Non-pigmented ciliary epithelial cell (primary cell): ENCODE measurements around the gene IL1RL2.

Experiments used
- DNase-seq: peaks from one replicate; pipeline ENCODE4 v3.0.0-alpha.2; 2010; ENCODE audit warnings: low read depth

Gene IL1RL2

DNA sequence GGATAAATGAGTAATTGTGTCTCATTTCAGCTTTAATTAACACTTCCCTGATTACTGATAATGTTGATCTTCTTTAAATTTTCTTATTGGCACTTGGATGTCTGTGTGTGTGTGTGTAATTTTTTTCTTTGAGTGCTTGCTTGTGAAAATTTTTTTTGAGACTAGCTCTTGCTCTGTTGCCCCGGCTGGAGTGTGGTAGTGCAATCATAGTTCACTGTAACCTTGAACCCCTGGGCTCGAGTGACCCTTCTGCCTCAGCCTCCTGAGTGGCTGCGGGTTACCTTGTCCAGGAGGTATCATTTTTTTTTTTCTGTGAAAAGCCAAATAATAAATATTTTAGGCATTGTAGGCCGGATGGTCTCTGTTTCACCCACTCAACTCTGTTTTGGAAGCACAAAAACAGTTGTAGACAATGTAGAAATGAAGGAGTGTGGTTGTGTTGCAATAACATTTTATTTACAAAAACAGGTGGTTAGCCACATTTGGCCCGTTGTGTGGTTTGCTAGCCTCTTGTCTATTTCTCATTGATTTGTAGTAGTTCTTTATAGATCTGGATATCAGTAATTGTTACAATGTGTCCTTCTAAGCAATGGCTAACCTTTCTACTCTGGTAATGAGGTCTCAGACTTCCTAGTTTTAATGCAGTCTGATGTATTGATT is 7.9 kb downstream of the IL1RL2 start:
- DNase-seq = no peak

DNA sequence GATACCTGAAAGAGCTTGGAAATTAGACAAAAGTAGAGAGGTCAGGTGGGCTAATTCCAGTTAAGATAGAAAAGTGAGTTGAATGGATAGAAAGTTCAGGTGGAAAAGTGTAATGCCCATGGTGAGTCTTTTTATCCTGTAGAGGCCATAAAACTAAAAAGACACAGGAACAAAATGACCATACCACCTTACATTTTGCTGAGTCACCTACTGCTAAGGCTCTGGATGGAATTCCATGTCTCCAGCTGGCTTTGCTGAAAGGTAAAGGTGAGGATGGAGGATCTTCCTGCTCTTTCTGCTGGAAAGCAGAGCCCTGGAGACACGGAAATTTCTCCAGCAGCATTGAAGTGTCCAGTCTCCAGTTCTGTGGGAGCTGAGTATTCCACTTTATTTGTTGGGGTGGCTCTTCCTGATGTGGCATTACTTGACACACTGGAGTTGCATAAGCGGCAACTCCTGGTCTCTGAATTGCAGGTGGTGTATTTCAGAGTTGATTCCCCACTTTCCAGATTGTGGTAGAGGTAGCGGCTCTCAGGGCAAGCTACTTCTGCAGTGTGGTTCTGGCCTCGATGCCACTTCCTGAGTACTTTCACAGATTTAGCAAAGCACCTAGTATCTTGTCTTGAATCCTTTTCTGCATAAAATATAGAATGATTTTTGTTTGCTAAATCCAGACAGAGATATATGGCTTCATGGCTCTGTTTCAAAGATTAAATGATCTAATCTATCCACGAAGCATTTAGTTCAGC is 10.7 kb downstream of the IL1RL2 start:
- DNase-seq = no peak

DNA sequence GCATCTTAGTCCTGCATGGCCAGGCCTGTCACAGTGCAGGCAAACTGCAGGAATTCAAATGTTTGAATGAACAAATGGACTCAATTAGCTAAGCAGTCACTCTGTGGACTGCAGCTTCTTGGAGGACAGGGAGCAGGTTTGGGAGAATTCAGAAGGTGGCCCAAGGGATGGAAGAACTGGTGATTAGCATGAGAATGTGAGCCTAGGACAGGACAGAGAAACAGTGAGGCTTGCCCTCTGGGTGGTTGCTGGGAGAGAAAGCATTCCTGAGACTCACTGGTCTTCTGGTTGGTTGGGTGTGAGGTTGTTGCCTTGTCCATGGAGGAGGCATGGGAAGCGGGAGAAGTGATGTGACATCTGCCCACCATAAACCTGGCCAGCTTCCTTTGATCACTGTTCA is 13.7 kb downstream of the IL1RL2 start:
- no peak for DNase-seq

DNA sequence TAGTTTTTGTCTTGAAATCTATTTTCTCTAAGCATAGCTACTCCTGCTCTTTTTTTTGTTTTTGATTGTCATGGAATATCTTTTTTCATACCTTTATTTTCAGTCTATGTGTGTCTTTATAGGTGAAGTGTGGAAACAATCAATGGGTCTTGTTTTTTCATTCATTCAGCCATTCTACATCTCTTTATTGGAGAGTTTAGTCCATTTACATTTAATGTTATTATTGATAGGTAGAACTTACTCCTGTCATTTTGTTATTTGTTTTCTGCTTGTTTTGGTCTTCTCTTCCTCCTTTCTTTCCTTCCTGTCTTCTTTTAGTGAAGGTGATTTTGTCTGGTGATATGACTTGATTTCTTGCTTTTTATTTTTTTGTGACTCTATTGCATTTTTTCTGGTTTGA is 17.8 kb downstream of the IL1RL2 start:
- no peak for DNase-seq

DNA sequence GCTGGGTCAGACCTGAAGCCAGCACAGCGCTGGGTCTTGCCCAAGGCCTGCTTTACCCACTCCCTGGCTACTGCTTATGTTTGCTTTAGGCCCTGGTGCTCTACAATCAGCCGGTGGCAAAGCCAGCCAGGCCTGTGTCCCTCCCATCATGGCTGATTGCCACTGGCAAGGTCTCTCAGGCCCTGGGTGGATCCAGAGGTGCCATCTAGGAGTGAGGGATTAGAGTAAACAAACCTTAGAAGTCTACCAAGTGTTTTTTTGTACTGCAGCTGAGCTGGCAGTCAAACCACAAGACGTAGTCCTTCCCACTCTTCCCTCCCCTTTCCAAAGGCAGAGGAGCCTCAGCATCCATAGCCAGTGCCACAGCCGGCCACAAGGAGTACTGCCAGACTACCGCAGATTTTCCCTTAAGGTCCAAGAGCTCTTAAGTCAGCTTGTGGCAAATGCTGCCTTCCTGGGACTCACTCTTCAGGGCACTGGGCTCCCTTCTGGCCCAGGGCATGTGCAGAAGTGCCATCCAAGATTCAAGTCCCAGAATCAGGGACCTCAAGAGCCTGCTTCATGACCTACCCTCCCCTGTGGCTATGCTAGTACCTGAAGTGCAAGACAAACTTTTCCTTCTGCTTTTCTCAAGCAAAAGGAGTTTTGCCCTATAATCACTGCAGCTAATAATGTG is 20.0 kb downstream of the IL1RL2 start:
- no peak for DNase-seq

DNA sequence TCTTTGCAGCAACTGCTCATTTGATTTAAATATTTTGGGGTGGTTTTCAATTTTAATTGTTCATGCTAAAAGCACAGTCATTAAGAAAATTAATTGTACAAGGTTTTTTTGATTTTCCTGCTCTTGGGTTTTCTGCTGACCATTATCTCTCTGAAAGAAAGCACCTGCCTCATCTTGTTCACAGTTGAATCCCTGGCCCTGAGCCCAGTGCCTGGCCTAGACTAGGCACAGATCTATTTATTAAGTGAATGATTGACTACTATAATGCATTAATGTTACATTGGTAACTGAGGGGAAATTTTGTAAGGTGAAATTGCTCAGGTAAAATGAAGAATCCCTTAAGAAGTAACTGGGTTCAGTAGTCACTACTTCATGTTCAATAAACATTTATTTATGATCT is 22.0 kb downstream of the IL1RL2 start:
- DNase-seq = no peak

DNA sequence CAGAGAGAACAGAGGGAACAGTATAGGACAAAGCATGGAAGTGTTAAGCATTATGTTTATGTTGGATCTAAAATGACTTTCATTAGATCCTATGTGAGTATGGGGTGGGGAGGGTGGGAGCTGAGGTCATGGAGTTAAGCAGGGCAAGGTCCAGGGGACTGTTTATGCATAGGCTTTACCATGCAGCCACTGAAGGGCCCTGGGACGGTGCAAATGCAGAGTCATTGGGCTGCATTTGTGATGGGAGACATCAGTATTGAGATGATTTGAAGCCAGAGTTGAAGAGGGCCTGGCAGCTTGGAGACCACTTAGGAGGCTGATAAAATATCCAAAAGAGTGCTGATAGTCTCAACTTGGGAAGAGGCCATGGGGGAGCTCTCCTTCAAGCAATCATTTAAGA is 22.7 kb downstream of the IL1RL2 start:
- no peak for DNase-seq

DNA sequence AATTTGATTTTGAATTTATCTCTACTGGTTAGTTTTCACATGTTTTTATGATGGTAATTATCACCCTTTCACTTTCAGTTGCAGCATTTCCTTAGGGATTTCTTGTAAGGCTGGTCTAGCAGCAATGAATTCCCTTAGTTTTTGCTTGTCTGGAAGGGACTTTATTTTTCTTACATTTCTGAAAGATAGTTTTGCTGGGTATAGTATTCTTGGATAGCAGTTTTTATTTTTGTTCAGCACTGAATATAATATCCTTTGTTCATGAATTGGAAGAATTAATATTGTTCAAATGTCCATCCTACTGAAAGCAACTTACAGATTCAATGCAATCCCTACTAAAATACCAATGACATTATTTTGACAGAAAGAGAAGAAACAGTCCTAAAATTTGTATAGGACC is 30.2 kb downstream of the IL1RL2 start:
- no peak for DNase-seq

DNA sequence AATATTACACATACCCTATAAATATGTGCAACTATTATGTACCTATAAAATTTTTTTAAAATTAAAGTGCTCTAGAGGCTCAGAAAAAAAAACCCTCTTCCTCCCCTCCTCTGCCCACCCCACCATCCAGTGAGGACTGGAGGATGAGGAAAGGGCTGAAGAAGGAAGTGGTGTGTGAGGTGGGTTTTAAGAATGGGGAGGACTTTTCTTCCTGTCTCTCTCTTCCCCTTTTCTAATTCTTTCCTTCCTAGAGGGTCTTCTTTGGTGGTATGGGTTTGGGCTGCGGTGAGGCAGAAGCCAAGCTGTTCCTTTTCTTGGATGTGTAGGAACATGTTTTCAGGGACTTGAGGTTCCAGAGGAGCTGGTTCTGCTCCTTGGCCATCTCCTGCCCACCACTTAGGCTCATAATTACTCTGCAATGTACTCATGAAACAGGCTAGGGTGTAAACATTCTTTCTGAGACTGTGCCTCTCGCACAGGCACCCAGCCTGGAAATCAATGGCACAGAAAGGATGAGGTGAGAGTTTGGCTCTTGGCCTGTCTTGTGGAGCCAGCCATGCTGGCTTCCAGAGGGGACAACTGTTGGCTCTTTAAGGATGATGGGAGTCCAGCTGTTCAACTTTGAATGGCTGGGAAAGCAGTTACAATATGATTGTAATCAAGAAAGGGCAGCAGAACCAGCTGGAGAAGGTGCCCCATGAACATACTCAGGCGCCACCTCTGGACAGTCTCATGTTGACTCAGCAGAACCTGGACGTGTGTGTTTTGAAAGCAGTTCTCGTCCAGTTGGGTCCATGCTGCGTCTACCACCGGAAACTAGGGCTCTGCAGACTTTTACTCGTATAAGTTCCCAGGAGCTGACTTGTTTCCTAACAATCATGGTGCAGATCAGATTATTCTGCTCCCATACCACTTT is 38.3 kb downstream of the IL1RL2 start:
- DNase-seq = no peak

DNA sequence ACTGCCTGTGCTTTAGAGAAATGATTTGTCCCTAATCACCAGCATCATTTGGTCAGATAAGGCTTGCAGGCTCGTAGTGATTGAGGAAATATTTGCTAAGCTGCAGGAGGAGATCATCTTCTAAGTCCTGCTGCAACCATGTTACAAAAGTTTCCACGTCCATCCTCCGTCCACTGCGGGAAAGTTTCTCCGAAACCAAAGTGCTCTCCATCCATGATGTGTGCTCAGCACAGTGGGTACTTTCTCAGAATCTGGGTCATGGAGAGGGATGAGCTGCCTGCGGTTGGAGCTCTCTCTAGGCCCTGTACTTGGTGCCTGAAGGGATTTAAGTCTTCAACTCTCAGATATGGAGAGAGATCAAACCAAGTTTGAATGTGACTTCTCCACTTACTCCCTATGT is 39.3 kb downstream of the IL1RL2 start:
- no peak for DNase-seq

DNA sequence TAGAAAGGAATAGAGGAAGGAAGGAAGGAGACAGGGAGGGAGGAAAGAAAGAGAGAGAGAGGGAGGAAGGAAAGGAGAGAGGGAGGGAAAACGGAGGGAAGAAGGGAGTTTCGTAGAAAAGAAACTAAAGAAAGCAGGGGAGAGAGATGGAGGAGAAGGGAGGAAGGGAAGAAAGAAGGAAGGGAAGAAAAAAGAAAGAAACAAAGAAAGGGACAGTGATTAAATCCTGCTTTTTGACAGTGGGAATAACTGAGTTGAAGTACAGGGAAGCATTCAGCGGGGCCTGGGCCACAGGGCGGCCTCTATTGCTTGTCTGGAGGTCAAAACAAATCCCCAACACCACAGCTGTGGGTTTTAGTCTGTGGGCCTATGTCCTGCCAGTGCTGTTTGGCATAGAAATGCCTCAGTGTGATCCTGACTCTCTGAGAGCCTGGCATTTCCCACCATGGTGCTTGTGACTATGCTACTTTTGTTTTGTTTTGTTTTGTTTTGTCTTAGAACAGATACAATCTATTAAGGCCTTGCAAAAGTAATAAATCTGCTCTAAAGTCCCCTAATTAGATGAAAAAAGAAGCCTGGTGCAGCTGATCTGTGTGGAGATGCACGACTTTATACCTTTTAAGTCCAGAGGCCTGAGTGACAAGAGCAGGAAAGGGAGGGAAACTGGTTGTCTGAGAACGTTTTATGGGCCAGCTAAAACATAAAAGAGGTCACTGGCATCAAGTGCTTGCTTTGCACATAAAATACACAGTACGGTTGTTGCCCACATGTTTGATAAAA is 40.0 kb downstream of the IL1RL2 start:
- no peak for DNase-seq

DNA sequence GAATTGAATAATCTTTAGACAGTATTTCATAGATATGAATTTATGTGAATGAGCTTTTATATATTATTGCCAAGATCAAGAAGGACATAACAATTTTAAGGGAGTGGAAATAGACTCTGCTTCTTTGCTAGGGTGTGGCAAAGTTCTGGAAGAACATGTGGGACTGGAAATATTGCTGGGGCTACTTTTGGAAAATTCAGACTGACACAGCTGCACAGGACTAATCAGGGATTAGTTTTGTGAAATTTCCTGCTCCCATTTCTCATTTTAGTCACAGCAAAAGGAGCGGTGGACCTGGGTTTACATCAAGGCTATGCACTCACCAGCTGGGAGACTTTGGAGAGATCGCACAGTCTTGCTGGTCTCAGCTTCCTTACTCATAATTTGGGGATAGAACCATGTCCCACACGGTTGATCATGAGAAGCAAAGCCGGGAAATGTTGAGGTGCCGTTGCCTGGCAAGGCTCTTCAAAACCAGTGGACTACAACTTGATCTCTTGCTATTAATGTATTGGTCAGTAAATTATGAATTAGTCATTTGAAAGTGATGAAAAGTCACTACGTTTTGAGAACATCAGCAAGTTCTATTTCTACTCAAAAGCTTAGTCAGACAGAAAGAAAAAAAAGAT is 42.4 kb downstream of the IL1RL2 start:
- no peak for DNase-seq

DNA sequence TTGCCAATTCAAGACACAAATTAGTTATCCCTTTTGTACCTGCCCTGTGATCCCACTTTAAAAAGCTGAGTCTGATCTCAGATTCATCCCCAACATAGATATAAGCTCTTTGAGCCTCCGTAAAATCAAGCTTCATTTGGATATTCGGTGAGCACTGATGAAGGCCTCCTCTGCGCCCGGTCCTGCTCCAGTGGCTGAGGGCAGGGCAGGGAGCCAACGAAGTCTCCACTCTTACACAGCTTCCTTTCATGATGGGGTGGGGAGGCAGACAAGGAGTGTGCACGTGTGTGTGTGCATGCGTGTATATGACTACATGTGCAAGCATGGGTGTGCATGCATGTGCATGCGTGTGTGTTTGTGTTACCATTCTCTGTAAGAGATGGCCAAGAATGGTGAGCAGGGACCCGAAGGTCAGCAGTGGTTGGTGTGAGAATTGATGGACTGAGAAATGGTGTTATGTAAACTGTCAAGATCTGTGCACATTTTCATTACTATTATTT is 43.6 kb downstream of the IL1RL2 start:
- DNase-seq = no peak

DNA sequence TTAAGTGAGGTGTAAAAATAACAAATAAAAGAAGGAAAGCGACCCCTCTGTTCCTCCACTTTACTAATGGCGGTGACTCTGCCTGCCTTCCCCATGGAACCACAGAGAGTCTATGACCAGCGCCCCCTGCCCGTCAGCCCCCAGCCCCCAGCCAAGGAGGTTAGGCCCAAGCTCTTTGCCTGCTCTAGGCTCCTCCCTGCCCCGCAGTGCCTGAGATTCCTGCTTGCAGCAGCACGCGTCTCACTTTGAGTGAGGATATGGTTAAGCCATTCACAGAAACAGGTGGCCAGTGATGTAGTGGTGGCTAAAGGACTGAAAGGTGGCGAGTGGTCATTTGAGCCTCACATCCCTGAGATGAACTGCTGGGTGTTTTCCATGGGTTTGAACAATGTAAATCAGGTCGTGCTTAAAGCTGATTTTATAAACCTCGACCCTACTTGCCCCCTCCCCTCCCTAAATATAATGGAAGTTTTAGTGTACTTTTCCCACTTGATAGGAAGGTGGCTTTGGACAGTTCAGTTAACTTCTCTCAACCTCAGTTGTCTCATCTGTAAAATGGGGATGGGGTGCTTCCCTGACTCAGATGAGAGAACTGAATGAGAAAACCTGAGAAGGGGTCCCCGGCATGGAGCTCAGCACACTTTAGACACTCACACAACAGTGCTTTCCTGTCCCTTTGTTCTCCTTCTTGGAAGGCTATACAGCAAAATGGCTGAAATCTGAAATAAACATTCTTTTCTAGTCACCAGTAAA is 46.5 kb downstream of the IL1RL2 start:
- no peak for DNase-seq

DNA sequence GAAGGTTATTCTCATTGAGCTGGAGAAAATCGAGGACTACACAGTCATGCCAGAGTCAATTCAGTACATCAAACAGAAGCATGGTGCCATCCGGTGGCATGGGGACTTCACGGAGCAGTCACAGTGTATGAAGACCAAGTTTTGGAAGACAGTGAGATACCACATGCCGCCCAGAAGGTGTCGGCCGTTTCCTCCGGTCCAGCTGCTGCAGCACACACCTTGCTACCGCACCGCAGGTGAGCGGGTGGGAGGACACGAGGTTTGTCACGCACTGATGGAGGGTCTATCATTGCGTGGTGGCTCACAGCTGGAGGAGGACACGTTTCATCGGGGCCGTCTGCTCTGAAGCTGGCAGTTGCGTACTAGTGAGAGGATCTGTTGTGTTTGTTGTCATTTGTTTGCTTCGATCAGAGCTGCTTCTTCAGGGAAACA is 48.2 kb downstream of the IL1RL2 start:
- no peak for DNase-seq

DNA sequence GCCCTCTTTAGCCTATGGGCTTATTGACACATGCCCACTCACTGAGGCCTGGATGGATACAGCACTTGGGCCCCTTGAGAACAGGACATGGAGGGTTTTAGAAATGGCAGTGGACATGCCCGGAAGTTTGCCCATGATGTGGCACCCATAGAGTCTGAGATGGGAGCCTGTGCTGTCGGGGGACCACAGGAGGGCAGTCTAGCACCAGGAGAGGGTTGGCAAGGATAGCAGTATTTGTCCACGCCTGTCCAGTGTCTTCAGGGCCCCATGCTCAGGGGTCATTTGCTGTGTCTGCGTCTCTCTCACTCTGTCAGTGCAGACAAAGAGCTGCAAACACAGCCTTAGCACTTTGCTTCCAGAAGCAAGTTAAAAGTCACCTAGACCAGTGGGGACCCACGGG is 48.7 kb downstream of the IL1RL2 start:
- no peak for DNase-seq

DNA sequence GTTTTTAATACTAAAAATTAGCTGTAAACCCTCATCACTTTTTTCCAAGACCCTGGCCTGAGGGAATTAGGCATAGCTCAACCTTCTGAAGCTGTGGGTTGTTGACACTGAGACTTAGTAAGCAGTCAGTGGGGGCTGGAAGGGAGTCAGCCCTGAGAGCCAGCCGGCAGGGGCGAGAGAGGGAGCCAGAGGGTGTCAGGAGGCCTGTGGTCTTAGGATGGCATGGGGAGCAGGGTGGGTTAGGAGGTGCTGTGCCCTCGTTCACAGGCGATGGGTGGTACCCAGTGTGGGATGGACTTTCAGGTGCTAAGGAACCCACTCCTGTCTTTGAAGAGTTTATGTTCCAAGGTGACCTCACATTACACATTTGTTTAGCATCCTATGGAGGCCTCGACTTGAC is 49.3 kb downstream of the IL1RL2 start:
- no peak for DNase-seq

DNA sequence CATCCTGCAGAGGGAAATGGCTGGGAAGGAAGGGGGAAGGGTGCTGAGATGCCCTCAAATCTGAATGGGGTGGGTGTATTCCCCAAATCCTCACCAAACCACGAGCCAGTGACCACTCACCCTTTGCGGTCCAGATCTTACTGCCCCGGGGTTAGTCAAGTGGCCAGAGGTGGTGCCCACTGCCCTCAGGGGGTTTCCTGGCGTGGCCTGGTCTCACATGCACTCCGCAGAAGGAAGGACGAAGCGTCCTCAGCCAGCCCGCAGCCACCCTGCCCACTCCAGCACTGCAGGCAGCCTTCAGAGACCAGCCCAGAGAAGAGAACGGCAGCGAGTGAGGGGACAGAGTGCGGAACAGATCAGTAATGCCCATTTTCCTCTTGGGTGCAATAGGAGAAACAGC is 50.4 kb downstream of the IL1RL2 start:
- DNase-seq = no peak

DNA sequence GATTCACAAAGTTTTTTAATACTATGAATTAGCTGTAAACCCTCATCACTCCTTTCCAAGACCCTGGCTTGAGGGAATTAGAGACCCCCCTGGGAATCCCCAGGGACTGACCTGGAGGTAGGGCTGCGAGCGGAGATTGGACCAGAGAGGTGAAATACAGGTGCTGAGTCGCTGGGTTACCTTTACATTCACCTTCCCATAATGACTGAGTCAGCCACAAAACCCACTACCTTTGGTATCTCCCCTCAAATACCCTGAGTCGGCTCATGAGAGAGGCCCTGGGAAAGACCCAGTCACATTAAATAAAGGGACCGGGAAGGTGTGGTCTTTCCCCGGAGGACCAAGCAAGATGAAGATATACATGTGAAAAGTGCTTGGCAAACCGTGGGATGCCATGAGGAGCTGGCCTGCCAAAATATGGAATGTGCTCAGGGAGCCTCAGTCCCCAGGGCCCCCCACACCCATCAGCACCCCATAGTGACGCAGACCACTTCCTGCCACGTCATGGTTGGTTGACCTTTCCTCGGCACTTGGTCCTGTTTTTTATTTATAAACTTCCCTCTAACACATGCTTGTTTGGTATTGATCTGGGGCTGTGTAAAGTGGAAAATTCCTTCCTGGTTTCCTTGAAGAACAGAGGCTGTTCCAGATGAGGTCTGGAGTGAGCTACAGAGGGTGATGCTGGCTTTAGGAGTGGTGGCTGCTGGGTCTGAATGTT is 51.4 kb downstream of the IL1RL2 start:
- DNase-seq = no peak
